ENCODE measurements around the gene CNTN1.

CNTN1 gene

DNA sequence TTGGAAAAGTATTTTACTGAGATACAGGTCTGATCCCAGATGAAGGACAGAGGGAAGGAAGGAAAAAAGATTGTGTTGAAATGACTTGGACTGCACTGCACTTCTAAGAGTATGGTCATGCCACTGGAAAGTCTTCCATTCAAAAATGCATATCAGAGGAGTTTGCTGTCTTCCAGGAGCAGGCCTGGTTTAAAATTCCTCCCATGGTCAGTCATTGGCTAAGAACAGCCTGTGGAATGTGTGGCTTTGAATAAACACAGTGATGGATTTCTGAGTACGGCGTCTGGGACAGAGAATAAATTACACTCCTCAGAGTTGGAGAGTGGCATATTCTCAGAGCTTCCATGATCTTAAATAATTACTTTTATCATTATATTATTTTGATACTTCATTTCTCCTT is 250.1 kb downstream of the CNTN1 start:
- Histone ChIP-seq H3K4me1 (ENCODE audit: insufficient read depth, low read length) (no peaks in the 10 kb centered on the region), H3K9ac (ENCODE audit: low read depth, low read length) (no peak overlapping the region), H3K27me3 (ENCODE audit: insufficient read depth, low read length, poor library complexity) (no peaks in the 10 kb centered on the region), H3K27ac (ENCODE audit: low read length) (no peak overlapping the region), H3K36me3 (ENCODE audit: insufficient read depth, low read length) (no peaks in the 10 kb centered on the region), H3K79me2 (ENCODE audit: insufficient read depth, low read length) (no peaks in the 10 kb centered on the region), H3K4me3 (ENCODE audit: low read depth in 1 of 2, low read length in 2 of 2) (no peak overlapping the region), H4K20me1 (ENCODE audit: insufficient read depth, low read length) (no peaks in the 10 kb centered on the region), H3K9me3 (ENCODE audit: insufficient read depth, low read length, severe bottlenecking) (no peaks in the 10 kb centered on the region), H2AFZ (ENCODE audit: low read depth, low read length) (no peak overlapping the region), H3K4me2 (ENCODE audit: insufficient read depth, low read length) (no peak overlapping the region)
- ATAC-seq (ENCODE audit: insufficient read depth, low read depth) (no peak), DNase-seq (no peak)
- no peak for TF ChIP-seq EZH2 (IDR thresholded peaks at IDR 0.05; ENCODE audit: borderline replicate concordance, low read depth, low read length, severe bottlenecking)
- no peak for TF ChIP-seq CTCF (IDR thresholded peaks at IDR 0.05; ENCODE audit: borderline replicate concordance, extremely low read depth, low read length, poor library complexity, severe bottlenecking)

DNA sequence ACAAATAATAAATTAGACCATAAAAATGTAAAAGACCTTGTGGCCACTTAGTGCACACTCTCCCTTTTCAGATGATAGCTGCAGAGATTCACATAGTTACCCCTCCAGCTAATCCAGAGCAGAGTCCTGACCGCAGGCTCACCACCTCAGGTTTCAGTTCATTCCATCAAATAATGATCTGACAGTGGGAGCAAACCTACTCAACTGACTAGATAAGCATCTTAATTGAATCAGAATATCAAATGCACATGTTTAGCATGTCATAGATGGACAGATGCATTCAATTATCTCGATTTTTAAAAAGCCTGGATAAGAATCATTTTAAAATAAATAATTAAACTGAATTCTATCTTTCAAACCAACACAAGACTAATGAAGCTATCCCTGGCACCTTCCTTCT is 253.5 kb downstream of the CNTN1 start:
- Histone ChIP-seq H3K27me3 (ENCODE audit: insufficient read depth, low read length, poor library complexity) (no peaks in the 10 kb centered on the region), H3K36me3 (ENCODE audit: insufficient read depth, low read length) (no peaks in the 10 kb centered on the region), H3K9ac (ENCODE audit: low read depth, low read length) (no peak overlapping the region), H3K79me2 (ENCODE audit: insufficient read depth, low read length) (no peaks in the 10 kb centered on the region), H4K20me1 (ENCODE audit: insufficient read depth, low read length) (no peaks in the 10 kb centered on the region), H3K4me2 (ENCODE audit: insufficient read depth, low read length) (no peak overlapping the region), H3K27ac (ENCODE audit: low read length) (no peak overlapping the region), H3K9me3 (ENCODE audit: insufficient read depth, low read length, severe bottlenecking) (no peaks in the 10 kb centered on the region), H3K4me1 (ENCODE audit: insufficient read depth, low read length) (no peaks in the 10 kb centered on the region), H3K4me3 (ENCODE audit: low read depth in 1 of 2, low read length in 2 of 2) (no peak overlapping the region), H2AFZ (ENCODE audit: low read depth, low read length) (no peak overlapping the region)
- DNase-seq (no peak), ATAC-seq (ENCODE audit: insufficient read depth, low read depth) (no peak)
- no peak for TF ChIP-seq EZH2 (IDR thresholded peaks at IDR 0.05; ENCODE audit: borderline replicate concordance, low read depth, low read length, severe bottlenecking)
- no peak for TF ChIP-seq CTCF (IDR thresholded peaks at IDR 0.05; ENCODE audit: borderline replicate concordance, extremely low read depth, low read length, poor library complexity, severe bottlenecking)

GRCh38 chr12:40946612-40947194 is 254.5 kb downstream of the CNTN1 start:
- H3K9me3 ChIP-seq (ENCODE audit: insufficient read depth, low read length, severe bottlenecking) = no peaks in the 10 kb centered on the region
- H4K20me1 ChIP-seq (ENCODE audit: insufficient read depth, low read length) = no peaks in the 10 kb centered on the region
- TF ChIP-seq CTCF (IDR thresholded peaks at IDR 0.05; ENCODE audit: borderline replicate concordance, extremely low read depth, low read length, poor library complexity, severe bottlenecking) = peak; percentile 68
- no peak for TF ChIP-seq EZH2 (IDR thresholded peaks at IDR 0.05; ENCODE audit: borderline replicate concordance, low read depth, low read length, severe bottlenecking)
- no peak overlapping the region for H3K4me3 ChIP-seq (ENCODE audit: low read depth in 1 of 2, low read length in 2 of 2)
- H3K36me3 ChIP-seq (ENCODE audit: insufficient read depth, low read length) = no peaks in the 10 kb centered on the region
- no peak overlapping the region for H3K27ac ChIP-seq (ENCODE audit: low read length)
- no peaks in the 10 kb centered on the region for H3K79me2 ChIP-seq (ENCODE audit: insufficient read depth, low read length)
- H3K4me2 ChIP-seq (ENCODE audit: insufficient read depth, low read length) = no peak overlapping the region
- no peak for DNase-seq
- H3K4me1 ChIP-seq (ENCODE audit: insufficient read depth, low read length) = no peaks in the 10 kb centered on the region
- H2AFZ ChIP-seq (ENCODE audit: low read depth, low read length) = no peak overlapping the region
- ATAC-seq (ENCODE audit: insufficient read depth, low read depth) = no peak
- H3K9ac ChIP-seq (ENCODE audit: low read depth, low read length) = no peak overlapping the region
- H3K27me3 ChIP-seq (ENCODE audit: insufficient read depth, low read length, poor library complexity) = no peaks in the 10 kb centered on the region

DNA sequence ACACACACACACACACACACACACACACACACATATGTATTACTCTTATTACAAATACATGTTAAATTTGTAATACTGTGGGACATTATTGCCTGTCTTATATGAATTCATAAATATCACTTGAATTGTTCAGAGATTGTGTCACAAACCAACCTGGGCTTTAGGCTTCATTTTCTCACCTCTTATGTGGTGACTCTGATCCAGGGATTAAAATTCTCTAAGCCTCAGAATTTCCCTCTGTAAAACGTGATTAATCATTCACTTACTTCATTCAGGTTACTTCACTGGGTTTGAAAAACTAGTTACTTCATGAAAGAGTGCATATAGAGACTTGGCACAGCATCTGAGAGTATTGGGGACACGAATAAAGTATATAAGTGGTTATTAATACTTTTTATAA is 255.6 kb downstream of the CNTN1 start:
- Histone ChIP-seq H3K9me3 (ENCODE audit: insufficient read depth, low read length, severe bottlenecking) (no peaks in the 10 kb centered on the region), H3K27me3 (ENCODE audit: insufficient read depth, low read length, poor library complexity) (no peaks in the 10 kb centered on the region), H3K79me2 (ENCODE audit: insufficient read depth, low read length) (no peaks in the 10 kb centered on the region), H3K4me3 (ENCODE audit: low read depth in 1 of 2, low read length in 2 of 2) (no peak overlapping the region), H3K9ac (ENCODE audit: low read depth, low read length) (no peak overlapping the region), H3K4me1 (ENCODE audit: insufficient read depth, low read length) (no peaks in the 10 kb centered on the region), H3K36me3 (ENCODE audit: insufficient read depth, low read length) (no peaks in the 10 kb centered on the region), H2AFZ (ENCODE audit: low read depth, low read length) (no peak overlapping the region), H3K4me2 (ENCODE audit: insufficient read depth, low read length) (no peak overlapping the region), H4K20me1 (ENCODE audit: insufficient read depth, low read length) (no peaks in the 10 kb centered on the region), H3K27ac (ENCODE audit: low read length) (no peak overlapping the region)
- ATAC-seq (ENCODE audit: insufficient read depth, low read depth) (no peak), DNase-seq (no peak)
- TF ChIP-seq EZH2 (IDR thresholded peaks at IDR 0.05; ENCODE audit: borderline replicate concordance, low read depth, low read length, severe bottlenecking) (no peak), CTCF (IDR thresholded peaks at IDR 0.05; ENCODE audit: borderline replicate concordance, extremely low read depth, low read length, poor library complexity, severe bottlenecking) (no peak)

Measured in DND-41 (cell line).